Limb (tissue), 2 donors: ENCODE measurements around the gene SDSL.

Experiments
- DNase-seq, 2 donors: peaks; one replicate each; pipeline ENCODE4 v3.0.0-alpha.2; 2016; ENCODE audit errors: extremely low spot score in 2 of 2

The SDSL gene

GRCh38 chr12:113396828-113397496, 25.2 kb upstream of the SDSL start:
- no peak for DNase-seq

GRCh38 chr12:113397497-113398197, 24.5 kb upstream of the SDSL start:
- DNase-seq, result no peak

- no peak for DNase-seq
These were observed 23.6 kb upstream of the SDSL start for GRCh38 chr12:113398346-113399290.

- no peak for DNase-seq
These were observed 22.7 kb upstream of the SDSL start for GRCh38 chr12:113399490-113399889.

GRCh38 chr12:113400362-113400761, 21.8 kb upstream of the SDSL start:
- no peak for DNase-seq

GRCh38 chr12:113401066-113402000, 20.8 kb upstream of the SDSL start:
- no peak for DNase-seq

GRCh38 chr12:113402586-113403260, 19.5 kb upstream of the SDSL start:
- no peak for DNase-seq

GRCh38 chr12:113403435-113404415, 18.5 kb upstream of the SDSL start, which contains the start of gene SDS:
Gene SDS (minus strand): TSS chr12:113403887. CDS start chr12:113399708, 4,179 bp downstream.
- peak; percentile 60 to 83 for DNase-seq

GRCh38 chr12:113405694-113406093, 16.5 kb upstream of the SDSL start:
- no peak for DNase-seq

GRCh38 chr12:113407931-113408600, 14.1 kb upstream of the SDSL start:
- no peak for DNase-seq

- DNase-seq, result no peak
These were observed 13.4 kb upstream of the SDSL start for GRCh38 chr12:113408756-113409298.

- no peak for DNase-seq
These were observed 12.6 kb upstream of the SDSL start for GRCh38 chr12:113409462-113410124.

- DNase-seq, result no peak
These were observed 8.7 kb upstream of the SDSL start for GRCh38 chr12:113413488-113413939.

GRCh38 chr12:113414519-113415038, 7.6 kb upstream of the SDSL start:
- DNase-seq, result no peak

- no peak for DNase-seq
These were observed 6.0 kb upstream of the SDSL start for GRCh38 chr12:113416091-113416754.

GRCh38 chr12:113418213-113418879, 3.8 kb upstream of the SDSL start:
- DNase-seq, result no peak
